Activated CD8-positive, alpha-beta T cell treated with anti-CD3 and anti-CD28 coated beads for 36 hours (primary cell): ENCODE results near the gene AGMAT. TPM values are rescaled to one million over a fixed set of nuclear protein-coding genes. Genes with fewer than 3 reads are reported as not detected.

Source experiments
- ATAC-seq: fragments of 200-7000 bp; cut with Tn5 transposase; one replicate; pipeline ENCODE4 v1.10.0; 2021; ENCODE audit warnings: mild to moderate bottlenecking, moderate library complexity
- CTCF ChIA-PET: fragments of 350-600 bp; sonication (Branson Sonifier 250); formaldehyde crosslinking; loops from one replicate; lab custom pipeline; 2021; ENCODE audit warnings: antibody characterized with exemption; lab: Charles Lee
- POLR2A ChIA-PET: fragments of 350-600 bp; sonication (Branson Sonifier 250); formaldehyde crosslinking; loops from one replicate; lab custom pipeline; 2021; ENCODE audit warnings: antibody characterized with exemption; lab: Charles Lee
- DNase-seq: peaks from one replicate; pipeline ENCODE4 v3.0.0-alpha.2; 2020
- H3K27ac Mint-ChIP-seq: one replicate; pipeline ENCODE4 v1.8.0; 2021; ENCODE audit warnings: mild to moderate bottlenecking, mixed read lengths
- H3K27me3 Mint-ChIP-seq: one replicate; pipeline ENCODE4 v1.8.0; 2021; ENCODE audit warnings: mixed read lengths
- H3K36me3 Mint-ChIP-seq: one replicate; pipeline ENCODE4 v1.8.0; 2021; ENCODE audit warnings: low read depth, mixed read lengths
- H3K4me1 Mint-ChIP-seq: one replicate; pipeline ENCODE4 v1.8.0; 2021; ENCODE audit warnings: low read depth, mixed read lengths
- H3K4me3 Mint-ChIP-seq: one replicate; pipeline ENCODE4 v1.8.0; 2021; ENCODE audit warnings: mild to moderate bottlenecking, moderate library complexity, mixed read lengths
- H3K9me3 Mint-ChIP-seq: one replicate; pipeline ENCODE4 v1.8.0; 2021; ENCODE audit warnings: mixed read lengths
- CTCF ChIP-seq: fragments of 200-600 bp; IDR thresholded peaks from one replicate; pipeline ENCODE4 v1.8.0; 2022; ENCODE audit warnings: antibody characterized with exemption, mild to moderate bottlenecking
- intact Hi-C: fragments of 100-400 bp; cut with micrococcal nuclease; formaldehyde crosslinking; loops from one replicate; pipeline ENCODE4 v1.10.0; 2022
- total RNA-seq, 2 experiments: library from RNA; stranded (reverse); gene quantifications; one replicate each; pipeline ENCODE4 v1.2.3, GENCODE V29; 2021

AGMAT gene
- total RNA-seq, 2 experiments from 2014 or later: 21.6 to 21.9 TPM

- ChIA-PET CTCF (no interaction called here), POLR2A (no interaction called here)
- TF ChIP-seq CTCF: no peak
- no peaks in the 10 kb centered on the region for H3K27me3 Mint-ChIP-seq
- no peak for ATAC-seq
- H3K9me3 Mint-ChIP-seq: no peaks in the 10 kb centered on the region
- peaks cover 32% of the 10 kb centered on the region for H3K36me3 Mint-ChIP-seq
- DNase-seq: no peak
- H3K4me1 Mint-ChIP-seq: no peaks in the 10 kb centered on the region
- intact Hi-C loops: no loop called here
- H3K27ac Mint-ChIP-seq: peak overlapping the region; percentile 42
- H3K4me3 Mint-ChIP-seq: no peak overlapping the region
These were observed 16.3 kb downstream of the AGMAT start for GRCh38 chr1:15568387-15569073.

- Mint-ChIP-seq H3K9me3 (no peaks in the 10 kb centered on the region), H3K4me3 (no peak overlapping the region), H3K27ac (no peak overlapping the region), H3K36me3 (peaks cover 16% of the 10 kb centered on the region), H3K4me1 (no peaks in the 10 kb centered on the region), H3K27me3 (no peaks in the 10 kb centered on the region)
- intact Hi-C loops: no loop called here
- DNase-seq: no peak
- ATAC-seq: no peak
- POLR2A ChIA-PET: no interaction called here
- no peak for TF ChIP-seq CTCF
- CTCF ChIA-PET: no interaction called here
These were observed 25.6 kb downstream of the AGMAT start for GRCh38 chr1:15559189-15559810.

GRCh38 chr1:15558516-15558915 lies 26.3 kb downstream of the AGMAT start:
- intact Hi-C loops: no loop called here
- no peak for DNase-seq
- no peaks in the 10 kb centered on the region for H3K9me3 Mint-ChIP-seq
- ChIA-PET POLR2A (no interaction called here), CTCF (no interaction called here)
- no peak for ATAC-seq
- H3K4me1 Mint-ChIP-seq: no peaks in the 10 kb centered on the region
- no peak for TF ChIP-seq CTCF
- H3K27me3 Mint-ChIP-seq: no peaks in the 10 kb centered on the region
- peaks cover 13% of the 10 kb centered on the region for H3K36me3 Mint-ChIP-seq
- H3K27ac Mint-ChIP-seq: no peak overlapping the region
- H3K4me3 Mint-ChIP-seq: no peak overlapping the region

- Mint-ChIP-seq H3K4me3 (no peak overlapping the region), H3K27me3 (no peaks in the 10 kb centered on the region), H3K27ac (no peak overlapping the region), H3K4me1 (no peaks in the 10 kb centered on the region), H3K9me3 (no peaks in the 10 kb centered on the region), H3K36me3 (peaks cover 11% of the 10 kb centered on the region)
- POLR2A ChIA-PET: no interaction called here
- DNase-seq (no peak), ATAC-seq (no peak)
- CTCF ChIA-PET: no interaction called here
- intact Hi-C loops: no loop called here
- no peak for TF ChIP-seq CTCF
These were observed 27.3 kb downstream of the AGMAT start for GRCh38 chr1:15557594-15557993.

GRCh38 chr1:15557008-15557407 lies 27.8 kb downstream of the AGMAT start:
- POLR2A ChIA-PET: interaction anchor here (2.3 kb wide), 1 partner anchor 29 kb away, joined by 7 read pairs; no protein-coding TSS in a partner anchor
- ATAC-seq (no peak), DNase-seq (no peak)
- Mint-ChIP-seq H3K36me3 (peaks cover 7% of the 10 kb centered on the region), H3K4me3 (no peak overlapping the region), H3K4me1 (no peaks in the 10 kb centered on the region), H3K27me3 (no peaks in the 10 kb centered on the region), H3K9me3 (no peaks in the 10 kb centered on the region), H3K27ac (peak overlapping the region; percentile 22)
- intact Hi-C loops: no loop called here
- no peak for TF ChIP-seq CTCF
- CTCF ChIA-PET: no interaction called here
